ENCODE results near the gene ALG14. TPM values are rescaled to one million over a fixed set of nuclear protein-coding genes. Genes with fewer than 3 reads are reported as not detected.

ALG14 gene
- total RNA-seq, 1 experiment from 2014 or later: 5.7 TPM

DNA sequence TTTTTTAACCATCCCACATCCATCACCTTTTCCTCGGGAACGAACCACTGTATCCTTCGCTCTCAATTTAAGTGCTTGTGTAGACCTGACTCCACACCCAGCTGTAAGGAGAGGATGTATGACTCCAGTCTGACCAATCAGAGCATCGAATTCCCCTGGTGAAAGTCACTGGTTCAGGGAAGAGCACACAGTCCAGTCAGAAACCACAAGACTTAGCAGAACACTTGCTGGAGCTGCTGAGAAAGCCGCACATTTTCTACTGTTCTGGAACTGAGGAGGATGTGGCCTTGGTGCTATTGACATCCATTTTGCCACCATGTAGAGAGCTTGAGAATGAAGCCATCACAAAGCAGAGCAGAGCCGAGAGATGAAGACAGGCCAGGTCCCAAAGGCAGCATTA lies 86.0 kb downstream of the ALG14 start:
- Histone ChIP-seq H2AFZ (ENCODE audit: low read depth, low read length, poor library complexity, severe bottlenecking) (no peak overlapping the region), H3K4me3 (replicated peaks in 1 of 2; ENCODE audit: low read depth in 1 of 2, low read length in 2 of 2) (no peak overlapping the region), H3K27ac (ENCODE audit: low read depth, low read length) (no peak overlapping the region), H3K9me3 (ENCODE audit: control insufficient read depth in 1 of 2, insufficient read depth in 1 of 2, low read depth in 1 of 2, low read length in 2 of 2) (no peaks in the 10 kb centered on the region), H3K79me2 (ENCODE audit: insufficient read depth, low read length) (no peaks in the 10 kb centered on the region), H3K27me3 (ENCODE audit: insufficient read depth, low read length) (no peaks in the 10 kb centered on the region), H3K4me1 (ENCODE audit: control insufficient read depth in 1 of 2, insufficient read depth in 2 of 2, low read length in 2 of 2) (no peaks in the 10 kb centered on the region), H3K4me2 (ENCODE audit: low read length) (no peak overlapping the region), H3K36me3 (ENCODE audit: control insufficient read depth in 1 of 2, insufficient read depth in 2 of 2, low read length in 2 of 2) (no peaks in the 10 kb centered on the region), H4K20me1 (ENCODE audit: insufficient read depth) (no peaks in the 10 kb centered on the region), H3K9ac (ENCODE audit: low read length) (no peak overlapping the region), H3K9me2 (ENCODE audit: insufficient read depth) (no peaks in the 10 kb centered on the region)
- ChIA-PET CTCF (no interaction called here), RAD21 (ENCODE audit: low non-redundant PET in 1 of 2, low total read pairs in 2 of 2, uncharacterized antibody in 2 of 2, unreplicated experiment in 2 of 2) (no interaction called here), POLR2A (no interaction called here)
- intact Hi-C loops (cut with micrococcal nuclease): no loop called here
- BruUV-seq (replicated peaks): no TSS peak
- ATAC-seq: no peak
- no peak for DNase-seq (ENCODE audit: low read depth, low spot score)
- no peak for TF ChIP-seq REST (IDR thresholded peaks at IDR 0.05; ENCODE audit: low read depth)
- no peak for TF ChIP-seq TCF7L2 (IDR thresholded peaks at IDR 0.05; ENCODE audit: borderline replicate concordance, extremely low read depth, insufficient read depth, insufficient read length)
- TF ChIP-seq, protein P1, sequence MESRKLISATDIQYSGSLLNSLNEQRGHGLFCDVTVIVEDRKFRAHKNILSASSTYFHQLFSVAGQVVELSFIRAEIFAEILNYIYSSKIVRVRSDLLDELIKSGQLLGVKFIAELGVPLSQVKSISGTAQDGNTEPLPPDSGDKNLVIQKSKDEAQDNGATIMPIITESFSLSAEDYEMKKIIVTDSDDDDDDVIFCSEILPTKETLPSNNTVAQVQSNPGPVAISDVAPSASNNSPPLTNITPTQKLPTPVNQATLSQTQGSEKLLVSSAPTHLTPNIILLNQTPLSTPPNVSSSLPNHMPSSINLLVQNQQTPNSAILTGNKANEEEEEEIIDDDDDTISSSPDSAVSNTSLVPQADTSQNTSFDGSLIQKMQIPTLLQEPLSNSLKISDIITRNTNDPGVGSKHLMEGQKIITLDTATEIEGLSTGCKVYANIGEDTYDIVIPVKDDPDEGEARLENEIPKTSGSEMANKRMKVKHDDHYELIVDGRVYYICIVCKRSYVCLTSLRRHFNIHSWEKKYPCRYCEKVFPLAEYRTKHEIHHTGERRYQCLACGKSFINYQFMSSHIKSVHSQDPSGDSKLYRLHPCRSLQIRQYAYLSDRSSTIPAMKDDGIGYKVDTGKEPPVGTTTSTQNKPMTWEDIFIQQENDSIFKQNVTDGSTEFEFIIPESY (IDR thresholded peaks at IDR 0.05; ENCODE audit: extremely low read depth, insufficient replicate concordance, low read length): no peak
- TF ChIP-seq RAD21 (IDR thresholded peaks at IDR 0.05; ENCODE audit: low read depth): no peak
- no peak for TF ChIP-seq SP1 (IDR thresholded peaks at IDR 0.05; ENCODE audit: low read depth)
- no peak for TF ChIP-seq POLR2AphosphoS5 (IDR thresholded peaks at IDR 0.05; ENCODE audit: low read depth, low read length)
- TF ChIP-seq FOSL1 (IDR thresholded peaks at IDR 0.05; ENCODE audit: low read depth): no peak
- TF ChIP-seq CEBPB (IDR thresholded peaks at IDR 0.05; ENCODE audit: low read depth): no peak
- TF ChIP-seq CTCF (IDR thresholded peaks at IDR 0.05 in 2 of 3, conservative IDR thresholded peaks at IDR 0.05 in 1 of 3; ENCODE audit: borderline replicate concordance in 1 of 3, insufficient read depth in 1 of 3, low read depth in 2 of 3, low read length in 2 of 3): no peak
- no peak for TF ChIP-seq ELF1 (IDR thresholded peaks at IDR 0.05; ENCODE audit: borderline replicate concordance, low read depth)

Data from HCT116 (cell line).